ENCODE data around the gene RPA3. TPM values are rescaled to one million over a fixed set of nuclear protein-coding genes. Genes with fewer than 3 reads are reported as not detected.

The RPA3 gene
- total RNA-seq, result 19.0 and 29.7 TPM in 2 replicates

DNA sequence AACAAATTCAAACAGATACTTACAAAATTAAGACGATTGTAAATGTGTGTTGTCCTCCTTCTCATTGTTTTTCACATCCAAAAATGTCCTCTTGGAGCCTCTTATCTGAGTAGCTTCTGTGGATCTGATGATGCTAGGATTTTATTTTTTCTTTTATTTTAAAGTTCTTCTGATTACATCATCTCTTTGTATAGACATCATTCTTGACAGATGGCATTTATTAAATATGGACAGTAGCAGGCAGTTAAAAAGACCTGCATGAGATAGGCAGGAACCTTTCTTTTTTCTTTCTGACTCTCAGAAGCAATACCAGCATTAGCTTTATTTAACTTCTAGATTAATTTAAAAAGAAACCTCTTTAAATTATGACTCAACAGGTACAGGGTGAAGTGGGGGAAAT, at the start of gene RPA3:
Gene RPA3, minus strand, starts transcription at position 116 of the 400 bp plus-strand sequence. CDS start 78,189 bp downstream, outside the sequence.

GRCh38 chr7:7640221-7641128, 77.9 kb downstream of the RPA3 start, which contains the start of gene UMAD1:
Gene UMAD1 (plus strand): TSS chr7:7640752. CDS start chr7:7673372, 32,620 bp downstream.

Other genes with a start within 250 kb of the RPA3 start
- gene COL28A1, start 182.7 kb downstream of the RPA3 start, total RNA-seq, result 0.72 TPM in 1 of 2 replicates, not detected in the other
- 17.3 and 18.1 TPM in 2 replicates for gene MIOS, start 151.7 kb downstream of the RPA3 start, total RNA-seq
- 11.1 and 11.6 TPM in 2 replicates for gene UMAD1, start 77.9 kb downstream of the RPA3 start, total RNA-seq